HepG2 (cell line): ENCODE measurements around the gene SUSD3. TPM values are rescaled to one million over a fixed set of nuclear protein-coding genes. Genes with fewer than 3 reads are reported as not detected.
A peak's percentile ranks its signal among the peaks of the same experiment; 100 is the strongest.

Source experiments
- CCAR2 ChIP-seq: fragments of 200-400 bp; formaldehyde crosslinking; optimal IDR thresholded peaks from 2 replicates; pipeline ENCODE3; 2018; ENCODE audit warnings: low read depth, mild to moderate bottlenecking, low read length, moderate library complexity
- CHD4 ChIP-seq: fragments of 200-600 bp; sonication (generic); IDR thresholded peaks from 2 replicates; pipeline ENCODE4 v1.7.0; 2017; ENCODE audit warnings: mild to moderate bottlenecking, low read length, borderline replicate concordance
- ETV6 ChIP-seq: sonication (generic); formaldehyde crosslinking; conservative IDR thresholded peaks from 2 replicates; pipeline ENCODE4 v1.4.0; 2020; ENCODE audit warnings: missing genetic modification reagents
- KDM2A ChIP-seq: sonication (generic); formaldehyde crosslinking; IDR thresholded peaks from 2 replicates; pipeline ENCODE4 v1.4.0; 2020; ENCODE audit warnings: low read depth, missing genetic modification reagents, borderline replicate concordance
- MXI1 ChIP-seq: IDR thresholded peaks from 3 replicates; pipeline ENCODE4 v1.6.1; 2012; ENCODE audit warnings: low read depth, low read length, inconsistent platforms, borderline replicate concordance
- THRA ChIP-seq: sonication (generic); formaldehyde crosslinking; IDR thresholded peaks from 2 replicates; pipeline ENCODE4 v1.4.0; 2020; ENCODE audit warnings: missing genetic modification reagents, borderline replicate concordance
- ZBTB26 ChIP-seq: IDR thresholded peaks from 2 replicates; pipeline ENCODE4 v1.6.1; 2016; ENCODE audit warnings: missing compliant biosample characterization, missing genetic modification reagents, borderline replicate concordance
- ZKSCAN5 ChIP-seq: sonication (generic); formaldehyde crosslinking; IDR thresholded peaks from 2 replicates; pipeline ENCODE4 v1.5.1; 2020; ENCODE audit warnings: mild to moderate bottlenecking, missing genetic modification reagents
- ZNF10 ChIP-seq: sonication (generic); formaldehyde crosslinking; IDR thresholded peaks from 2 replicates; pipeline ENCODE4 v1.4.0; 2020; ENCODE audit warnings: mild to moderate bottlenecking, low read depth, missing genetic modification reagents, borderline replicate concordance
- ZNF124 ChIP-seq: sonication (generic); formaldehyde crosslinking; IDR thresholded peaks from 2 replicates; pipeline ENCODE4 v1.4.0; 2020; ENCODE audit warnings: missing genetic modification reagents
- ZNF253 ChIP-seq: sonication (generic); formaldehyde crosslinking; IDR thresholded peaks from 2 replicates; pipeline ENCODE4 v1.8.0; 2022; ENCODE audit warnings: mild to moderate bottlenecking, missing genetic modification reagents, borderline replicate concordance
- ZNF326 ChIP-seq: sonication (generic); formaldehyde crosslinking; IDR thresholded peaks from 2 replicates; pipeline ENCODE4 v1.4.0; 2020; ENCODE audit warnings: missing genetic modification reagents, borderline replicate concordance
- ZNF337 ChIP-seq: sonication (generic); formaldehyde crosslinking; IDR thresholded peaks from 2 replicates; pipeline ENCODE4 v1.5.1; 2020; ENCODE audit warnings: missing genetic modification reagents, low read depth, mild to moderate bottlenecking, borderline replicate concordance
- ZNF629 ChIP-seq: sonication (generic); formaldehyde crosslinking; conservative IDR thresholded peaks from 2 replicates; pipeline ENCODE4 v1.5.0; 2020; ENCODE audit warnings: missing genetic modification reagents
- ZNF749 ChIP-seq: sonication (generic); formaldehyde crosslinking; IDR thresholded peaks from 2 replicates; pipeline ENCODE4 v1.8.0; 2022; ENCODE audit warnings: mild to moderate bottlenecking, missing genetic modification reagents, moderate library complexity, borderline replicate concordance
- ZSCAN25 ChIP-seq: sonication (generic); formaldehyde crosslinking; IDR thresholded peaks from 2 replicates; pipeline ENCODE4 v1.8.0; 2022; ENCODE audit warnings: mild to moderate bottlenecking, missing genetic modification reagents
- polyA plus RNA-seq, 8 experiments: library from polyadenylated mRNA; depleted of rRNA in 3 of 8; stranded (reverse) in 7 of 8; unstranded in 1 of 8; fragments of >200 nt; fragmentation: Illumina TruSeq in 4 of 8; extraction: Trizol in 4 of 8; gene quantifications; 2 replicates each; pipeline versions ENCODE4 v1.2.1 to v1.2.3, GENCODE V29; 2011 to 2016; ENCODE audit warnings: low read depth in 4 of 8, missing spikeins in 1 of 8, mixed read lengths in 1 of 8; ENCODE audit not compliant: insufficient read depth in 1 of 8
- total RNA-seq, 5 experiments: library from RNA; depleted of rRNA; stranded (reverse); fragments of >200 nt; fragmentation: Illumina TruSeq; extraction: Trizol; gene quantifications; 2 replicates each; pipeline ENCODE4 v1.2.3, GENCODE V29; 2016; ENCODE audit warnings: low read depth in 1 of 5
- TF ChIP-seq, protein P1 (sequence below): sonication (generic); formaldehyde crosslinking; IDR thresholded peaks from 2 replicates; pipeline ENCODE4 v1.8.1; 2022; ENCODE audit warnings: low read depth, mild to moderate bottlenecking, missing genetic modification reagents
- TF ChIP-seq, protein P2 (sequence below): IDR thresholded peaks from 2 replicates; pipeline ENCODE4 v1.6.1; 2012; ENCODE audit warnings: low read length, improper control_type of control experiment
- TF ChIP-seq, protein P3 (sequence below): sonication (generic); formaldehyde crosslinking; IDR thresholded peaks from 2 replicates; pipeline ENCODE4 v1.4.0; 2020; ENCODE audit warnings: missing genetic modification reagents

Gene SUSD3
- total and polyA plus RNA-seq, 2 of the 13 experiments (the other 11 are each of a cell fraction or from before 2014, with no cell fraction given) = 7.0 to 9.1 TPM

GRCh38 chr9:93061260-93061751 is 2.8 kb downstream of the SUSD3 start (continued):
- TF ChIP-seq, protein P1, sequence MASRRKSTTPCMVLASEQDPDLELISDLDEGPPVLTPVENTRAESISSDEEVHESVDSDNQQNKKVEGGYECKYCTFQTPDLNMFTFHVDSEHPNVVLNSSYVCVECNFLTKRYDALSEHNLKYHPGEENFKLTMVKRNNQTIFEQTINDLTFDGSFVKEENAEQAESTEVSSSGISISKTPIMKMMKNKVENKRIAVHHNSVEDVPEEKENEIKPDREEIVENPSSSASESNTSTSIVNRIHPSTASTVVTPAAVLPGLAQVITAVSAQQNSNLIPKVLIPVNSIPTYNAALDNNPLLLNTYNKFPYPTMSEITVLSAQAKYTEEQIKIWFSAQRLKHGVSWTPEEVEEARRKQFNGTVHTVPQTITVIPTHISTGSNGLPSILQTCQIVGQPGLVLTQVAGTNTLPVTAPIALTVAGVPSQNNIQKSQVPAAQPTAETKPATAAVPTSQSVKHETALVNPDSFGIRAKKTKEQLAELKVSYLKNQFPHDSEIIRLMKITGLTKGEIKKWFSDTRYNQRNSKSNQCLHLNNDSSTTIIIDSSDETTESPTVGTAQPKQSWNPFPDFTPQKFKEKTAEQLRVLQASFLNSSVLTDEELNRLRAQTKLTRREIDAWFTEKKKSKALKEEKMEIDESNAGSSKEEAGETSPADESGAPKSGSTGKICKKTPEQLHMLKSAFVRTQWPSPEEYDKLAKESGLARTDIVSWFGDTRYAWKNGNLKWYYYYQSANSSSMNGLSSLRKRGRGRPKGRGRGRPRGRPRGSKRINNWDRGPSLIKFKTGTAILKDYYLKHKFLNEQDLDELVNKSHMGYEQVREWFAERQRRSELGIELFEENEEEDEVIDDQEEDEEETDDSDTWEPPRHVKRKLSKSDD = 0 out of 2 replicates have a peak, but pooled peaks have one; percentile 56
- peak; percentile 91; the same call in 1 of the 2 replicates for TF ChIP-seq CHD4
- no peak for TF ChIP-seq ETV6 (CRISPR knock-in tag)
- no peak for TF ChIP-seq ZSCAN25
- no peak for TF ChIP-seq MXI1
- TF ChIP-seq, protein P2, sequence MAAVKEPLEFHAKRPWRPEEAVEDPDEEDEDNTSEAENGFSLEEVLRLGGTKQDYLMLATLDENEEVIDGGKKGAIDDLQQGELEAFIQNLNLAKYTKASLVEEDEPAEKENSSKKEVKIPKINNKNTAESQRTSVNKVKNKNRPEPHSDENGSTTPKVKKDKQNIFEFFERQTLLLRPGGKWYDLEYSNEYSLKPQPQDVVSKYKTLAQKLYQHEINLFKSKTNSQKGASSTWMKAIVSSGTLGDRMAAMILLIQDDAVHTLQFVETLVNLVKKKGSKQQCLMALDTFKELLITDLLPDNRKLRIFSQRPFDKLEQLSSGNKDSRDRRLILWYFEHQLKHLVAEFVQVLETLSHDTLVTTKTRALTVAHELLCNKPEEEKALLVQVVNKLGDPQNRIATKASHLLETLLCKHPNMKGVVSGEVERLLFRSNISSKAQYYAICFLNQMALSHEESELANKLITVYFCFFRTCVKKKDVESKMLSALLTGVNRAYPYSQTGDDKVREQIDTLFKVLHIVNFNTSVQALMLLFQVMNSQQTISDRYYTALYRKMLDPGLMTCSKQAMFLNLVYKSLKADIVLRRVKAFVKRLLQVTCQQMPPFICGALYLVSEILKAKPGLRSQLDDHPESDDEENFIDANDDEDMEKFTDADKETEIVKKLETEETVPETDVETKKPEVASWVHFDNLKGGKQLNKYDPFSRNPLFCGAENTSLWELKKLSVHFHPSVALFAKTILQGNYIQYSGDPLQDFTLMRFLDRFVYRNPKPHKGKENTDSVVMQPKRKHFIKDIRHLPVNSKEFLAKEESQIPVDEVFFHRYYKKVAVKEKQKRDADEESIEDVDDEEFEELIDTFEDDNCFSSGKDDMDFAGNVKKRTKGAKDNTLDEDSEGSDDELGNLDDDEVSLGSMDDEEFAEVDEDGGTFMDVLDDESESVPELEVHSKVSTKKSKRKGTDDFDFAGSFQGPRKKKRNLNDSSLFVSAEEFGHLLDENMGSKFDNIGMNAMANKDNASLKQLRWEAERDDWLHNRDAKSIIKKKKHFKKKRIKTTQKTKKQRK = no peak
- no peak for TF ChIP-seq ZNF253 (CRISPR knock-in tag)
- TF ChIP-seq ZNF629 (CRISPR knock-in tag) = peak; percentile 90
- 0 out of 2 replicates have a peak, but pooled peaks have one; percentile 48 for TF ChIP-seq ZNF749 (CRISPR knock-in tag)
- TF ChIP-seq ZNF337 (CRISPR knock-in tag) = no peak
- TF ChIP-seq CCAR2 = no peak
- TF ChIP-seq ZKSCAN5 (CRISPR knock-in tag) = no peak
- no peak for TF ChIP-seq ZNF10 (CRISPR knock-in tag)
- no peak for TF ChIP-seq ZBTB26 (CRISPR knock-in tag)
- TF ChIP-seq THRA = no peak
- no peak for TF ChIP-seq KDM2A
- TF ChIP-seq, protein P3, sequence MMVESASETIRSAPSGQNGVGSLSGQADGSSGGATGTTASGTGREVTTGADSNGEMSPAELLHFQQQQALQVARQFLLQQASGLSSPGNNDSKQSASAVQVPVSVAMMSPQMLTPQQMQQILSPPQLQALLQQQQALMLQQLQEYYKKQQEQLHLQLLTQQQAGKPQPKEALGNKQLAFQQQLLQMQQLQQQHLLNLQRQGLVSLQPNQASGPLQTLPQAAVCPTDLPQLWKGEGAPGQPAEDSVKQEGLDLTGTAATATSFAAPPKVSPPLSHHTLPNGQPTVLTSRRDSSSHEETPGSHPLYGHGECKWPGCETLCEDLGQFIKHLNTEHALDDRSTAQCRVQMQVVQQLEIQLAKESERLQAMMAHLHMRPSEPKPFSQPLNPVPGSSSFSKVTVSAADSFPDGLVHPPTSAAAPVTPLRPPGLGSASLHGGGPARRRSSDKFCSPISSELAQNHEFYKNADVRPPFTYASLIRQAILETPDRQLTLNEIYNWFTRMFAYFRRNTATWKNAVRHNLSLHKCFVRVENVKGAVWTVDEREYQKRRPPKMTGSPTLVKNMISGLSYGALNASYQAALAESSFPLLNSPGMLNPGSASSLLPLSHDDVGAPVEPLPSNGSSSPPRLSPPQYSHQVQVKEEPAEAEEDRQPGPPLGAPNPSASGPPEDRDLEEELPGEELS (CRISPR knock-in tag) = no peak
- TF ChIP-seq ZNF124 (CRISPR knock-in tag) = no peak
- no peak for TF ChIP-seq ZNF326 (CRISPR knock-in tag)
